Esophagus squamous epithelium (tissue), 5 donors: ENCODE data around the gene JARID2. TPM values are rescaled to one million over a fixed set of nuclear protein-coding genes. Genes with fewer than 3 reads are reported as not detected.

Experiments used
- DNase-seq: peaks from one replicate; lab custom pipeline; 2025; lab: John Stamatoyannopoulos, UW
- H3K27ac ChIP-seq, 4 donors: fragments of 200-600 bp; sonication (generic); one replicate each; pipeline ENCODE4 v1.5.1; 2016 to 2019; ENCODE audit warnings: mild to moderate bottlenecking in 1 of 4
- H3K27me3 ChIP-seq, 4 donors: fragments of 200-600 bp; sonication (generic); 1 replicate in 3 of 4; 2 replicates in 1 of 4; pipeline versions ENCODE4 v1.5.1 to v1.6.0; 2017 to 2021; ENCODE audit warnings: antibody characterized with exemption in 1 of 4
- H3K36me3 ChIP-seq, 3 donors: fragments of 200-600 bp; sonication (generic); one replicate each; pipeline ENCODE4 v1.5.1; 2016 to 2019
- H3K4me1 ChIP-seq, 3 donors: fragments of 200-600 bp; sonication (generic); one replicate each; pipeline ENCODE4 v1.5.1; 2017 to 2019
- H3K4me3 ChIP-seq, 4 donors: fragments of 200-600 bp; sonication (generic); 1 replicate in 3 of 4; 2 replicates in 1 of 4; pipeline ENCODE4 v1.5.1; 2016 to 2019; ENCODE audit warnings: mild to moderate bottlenecking in 2 of 4, moderate library complexity in 1 of 4
- H3K9me3 ChIP-seq, 3 donors: fragments of 200-600 bp; sonication (generic); one replicate each; pipeline ENCODE4 v1.5.1; 2016 to 2019
- CTCF ChIP-seq, 6 experiments: fragments of 450-650 bp in 4 of 6; fragments of 200-600 bp in 2 of 6; sonication (generic) in 2 of 6; IDR thresholded peaks; one replicate each; pipeline ENCODE4 v1.5.1; 2016 to 2019; ENCODE audit warnings: antibody characterized with exemption in 6 of 6, mild to moderate bottlenecking in 4 of 6, moderate library complexity in 4 of 6
- POLR2A ChIP-seq, 4 donors: fragments of 450-650 bp; IDR thresholded peaks; one replicate each; pipeline ENCODE4 v1.6.1; 2017; ENCODE audit warnings: antibody characterized with exemption in 4 of 4, mild to moderate bottlenecking in 4 of 4, moderate library complexity in 3 of 4
- whole genome bisulfite sequencing, 2 donors: methylation state at CpG; one replicate each; pipeline ENCODE4 v1.1.5; 2018; 5-methylcytosine and 5-hydroxymethylcytosine counted together
- intact Hi-C: fragments of 100-400 bp; cut with DNase I; formaldehyde crosslinking; loops from one replicate; pipeline ENCODE4 v1.15.0; 2022
- total RNA-seq, 4 donors: library from RNA; depleted of rRNA; stranded (reverse); fragments of >200 nt; gene quantifications; one replicate each; pipeline ENCODE4 v1.1.0, GENCODE V29; 2016
- donor health status: DM: yes; HTN: yes; CAD: no.

The JARID2 gene
- total RNA-seq, 4 donors from 2014 or later = 13.3 to 19.6 (median 16.3) TPM

GRCh38 chr6:15507221-15507620 is 261.4 kb downstream of the JARID2 start:
- intact Hi-C loops = no loop called here
- Histone ChIP-seq H3K9me3 (no peaks in the 10 kb centered on the region), H3K4me3 (no peak overlapping the region), H3K4me1 (peaks cover 10 to 40% (median 10%) of the 10 kb centered on the region in 3 donors), H3K36me3 (peaks cover 0 to 95% (median 12%) of the 10 kb centered on the region in 3 donors), H3K27ac (no peak overlapping the region), H3K27me3 (no peaks in the 10 kb centered on the region)
- 95 to 100% methylated on average over 5 to 11 of the region's 11 CpGs for WGBS, 2 donors
- TF ChIP-seq CTCF (IDR thresholded peaks at IDR 0.05) (no peak), POLR2A (IDR thresholded peaks at IDR 0.05) (no peak)
- no peak for DNase-seq

GRCh38 chr6:15507746-15508145 is 261.9 kb downstream of the JARID2 start:
- Histone ChIP-seq H3K27me3 (no peaks in the 10 kb centered on the region), H3K4me3 (no peak overlapping the region), H3K27ac (no peak overlapping the region), H3K36me3 (peaks cover under 1 to 95% (median 12%) of the 10 kb centered on the region in 3 donors), H3K4me1 (peaks cover 10 to 35% (median 10%) of the 10 kb centered on the region in 3 donors), H3K9me3 (no peaks in the 10 kb centered on the region)
- TF ChIP-seq CTCF (IDR thresholded peaks at IDR 0.05) (no peak), POLR2A (IDR thresholded peaks at IDR 0.05) (no peak)
- WGBS, 2 donors = 75 to 83% methylated on average over 5 to 9 of the region's 14 CpGs
- intact Hi-C loops = no loop called here
- DNase-seq = no peak

- H3K36me3 ChIP-seq = peaks cover 8 to 95% (median 16%) of the 10 kb centered on the region in 3 donors
- H3K4me1 ChIP-seq = peaks cover 10 to 29% (median 10%) of the 10 kb centered on the region in 3 donors
- H3K4me3 ChIP-seq = no peak overlapping the region
- H3K27me3 ChIP-seq = no peaks in the 10 kb centered on the region
- no peak for TF ChIP-seq CTCF (IDR thresholded peaks at IDR 0.05)
- no peak overlapping the region for H3K27ac ChIP-seq
- H3K9me3 ChIP-seq = no peaks in the 10 kb centered on the region
- intact Hi-C loops = no loop called here
- whole genome bisulfite sequencing, 2 donors = 77 to 81% methylated on average over 3 to 5 of the region's 6 CpGs
- DNase-seq = no peak
These were observed 262.6 kb downstream of the JARID2 start for GRCh38 chr6:15508441-15508871.

GRCh38 chr6:15508931-15509330 is 263.1 kb downstream of the JARID2 start:
- Histone ChIP-seq H3K4me1 (peaks cover 10 to 25% (median 10%) of the 10 kb centered on the region in 3 donors), H3K4me3 (no peak overlapping the region), H3K36me3 (peaks cover 10 to 95% (median 17%) of the 10 kb centered on the region in 3 donors), H3K9me3 (no peaks in the 10 kb centered on the region), H3K27ac (no peak overlapping the region), H3K27me3 (no peaks in the 10 kb centered on the region)
- no peak for DNase-seq
- no peak for TF ChIP-seq POLR2A (IDR thresholded peaks at IDR 0.05)
- no peak for TF ChIP-seq CTCF (IDR thresholded peaks at IDR 0.05)
- intact Hi-C loops = no loop called here
- 90% methylated on average over 15 of the region's 15 CpGs for WGBS, 2 donors

GRCh38 chr6:15509335-15509933 is 263.6 kb downstream of the JARID2 start:
- no peak for TF ChIP-seq CTCF (IDR thresholded peaks at IDR 0.05)
- TF ChIP-seq POLR2A (IDR thresholded peaks at IDR 0.05) = no peak
- intact Hi-C loops = no loop called here
- DNase-seq = no peak
- peaks cover 10 to 95% (median 17%) of the 10 kb centered on the region in 3 donors for H3K36me3 ChIP-seq
- H3K4me1 ChIP-seq = peaks cover 6 to 20% (median 10%) of the 10 kb centered on the region in 3 donors
- 69 to 90% methylated on average over 4 to 5 of the region's 13 CpGs for WGBS, 2 donors
- H3K4me3 ChIP-seq = no peak overlapping the region
- no peaks in the 10 kb centered on the region for H3K9me3 ChIP-seq
- no peak overlapping the region for H3K27ac ChIP-seq
- H3K27me3 ChIP-seq = no peaks in the 10 kb centered on the region
